H9 (cell line): ENCODE measurements around the gene VEZF1. TPM values are rescaled to one million over a fixed set of nuclear protein-coding genes. Genes with fewer than 3 reads are reported as not detected.

Experiments used
- DNase-seq: peaks from one replicate; pipeline ENCODE4 v3.0.0-alpha.2; 2017
- H2AFZ ChIP-seq: one replicate; pipeline ENCODE4 v1.6.1; 2013; ENCODE audit warnings: mild to moderate bottlenecking, low read length, control low read depth, moderate library complexity
- H2AK5ac ChIP-seq: 2 replicates; pipeline ENCODE4 v1.6.1; 2013; ENCODE audit warnings: low read length, control low read depth, mixed read lengths; ENCODE audit not compliant: insufficient read length
- H2BK120ac ChIP-seq: one replicate; pipeline ENCODE4 v1.6.1; 2013; ENCODE audit warnings: low read depth, mild to moderate bottlenecking, low read length, control low read depth, inconsistent platforms; ENCODE audit not compliant: poor library complexity, severe bottlenecking
- H2BK12ac ChIP-seq: 2 replicates; pipeline ENCODE4 v1.6.1; 2013; ENCODE audit warnings: low read length, control low read depth, mixed read lengths, low read depth; ENCODE audit not compliant: insufficient read length
- H2BK15ac ChIP-seq: 2 replicates; pipeline ENCODE4 v1.6.1; 2013; ENCODE audit warnings: low read depth, low read length, control low read depth
- H2BK20ac ChIP-seq: one replicate; pipeline ENCODE4 v1.6.1; 2013; ENCODE audit warnings: low read depth, mild to moderate bottlenecking, low read length, control low read depth, inconsistent platforms; ENCODE audit not compliant: poor library complexity, severe bottlenecking
- H2BK5ac ChIP-seq: 2 replicates; pipeline ENCODE4 v1.6.1; 2013; ENCODE audit warnings: low read length, control low read depth, mixed read lengths; ENCODE audit not compliant: insufficient read length
- H3K14ac ChIP-seq: 2 replicates; pipeline ENCODE4 v1.6.1; 2013; ENCODE audit warnings: low read length, control low read depth; ENCODE audit not compliant: insufficient read depth
- H3K18ac ChIP-seq: 2 replicates; pipeline ENCODE4 v1.6.1; 2013; ENCODE audit warnings: low read depth, mild to moderate bottlenecking, mixed read lengths, low read length, control low read depth; ENCODE audit not compliant: insufficient read length
- H3K23ac ChIP-seq: 2 replicates; pipeline ENCODE4 v1.6.1; 2013; ENCODE audit warnings: low read length, control low read depth, mixed read lengths, low read depth; ENCODE audit not compliant: insufficient read length
- H3K23me2 ChIP-seq: 2 replicates; pipeline ENCODE4 v1.6.1; 2013; ENCODE audit warnings: low read depth, mild to moderate bottlenecking, mixed read lengths, low read length, control low read depth; ENCODE audit not compliant: insufficient read length, poor library complexity, severe bottlenecking
- H3K27ac ChIP-seq: 2 replicates; pipeline ENCODE4 v1.5.1; 2013; ENCODE audit warnings: low read length, control low read depth, mixed read lengths, low read depth; ENCODE audit not compliant: insufficient read length
- H3K27me3 ChIP-seq: 2 replicates; pipeline ENCODE4 v1.6.1; 2013; ENCODE audit warnings: low read length, control low read depth, inconsistent platforms; ENCODE audit not compliant: insufficient read depth
- H3K4ac ChIP-seq: 2 replicates; pipeline ENCODE4 v1.6.1; 2013; ENCODE audit warnings: low read depth, mild to moderate bottlenecking, control low read depth, inconsistent platforms, low read length, moderate library complexity
- H3K4me1 ChIP-seq: 2 replicates; pipeline ENCODE4 v1.6.1; 2013; ENCODE audit warnings: low read length, control low read depth, inconsistent platforms; ENCODE audit not compliant: insufficient read depth
- H3K4me2 ChIP-seq: 2 replicates; pipeline ENCODE4 v1.6.1; 2013; ENCODE audit warnings: low read length, control low read depth, mixed read lengths; ENCODE audit not compliant: insufficient read length, insufficient read depth
- H3K56ac ChIP-seq: 2 replicates; pipeline ENCODE4 v1.6.1; 2013; ENCODE audit warnings: low read depth, mild to moderate bottlenecking, mixed read lengths, low read length, control low read depth; ENCODE audit not compliant: insufficient read length
- H3K79me1 ChIP-seq: 2 replicates; pipeline ENCODE4 v1.6.1; 2013; ENCODE audit warnings: low read depth, mild to moderate bottlenecking, moderate library complexity, low read length, control low read depth, inconsistent platforms; ENCODE audit not compliant: insufficient read depth, poor library complexity, severe bottlenecking
- H3K79me2 ChIP-seq: 2 replicates; pipeline ENCODE4 v1.6.1; 2013; ENCODE audit warnings: low read length, control low read depth, inconsistent platforms; ENCODE audit not compliant: insufficient read depth
- H3K9ac ChIP-seq: 2 replicates; pipeline ENCODE4 v1.6.1; 2013; ENCODE audit warnings: low read length, control low read depth, mixed read lengths; ENCODE audit not compliant: insufficient read length; ENCODE audit errors: extremely low read depth
- H3K9me3 ChIP-seq: one replicate; pipeline ENCODE4 v1.6.1; 2013; ENCODE audit warnings: low read depth, low read length, inconsistent platforms; ENCODE audit not compliant: control insufficient read depth
- H3T11ph ChIP-seq: one replicate; pipeline ENCODE4 v1.6.1; 2013; ENCODE audit warnings: mild to moderate bottlenecking, low read length, control low read depth, inconsistent platforms
- H4K20me1 ChIP-seq: one replicate; pipeline ENCODE4 v1.6.1; 2013; ENCODE audit not compliant: control insufficient read depth, insufficient read length, insufficient read depth
- H4K5ac ChIP-seq: 2 replicates; pipeline ENCODE4 v1.6.1; 2013; ENCODE audit warnings: low read depth, mild to moderate bottlenecking, mixed read lengths, low read length, control low read depth; ENCODE audit not compliant: insufficient read length
- H4K8ac ChIP-seq: replicated peaks from 2 replicates; pipeline ENCODE4 v1.6.1; 2013; ENCODE audit warnings: low read length, control low read depth, mixed read lengths, low read depth; ENCODE audit not compliant: insufficient read length
- H4K91ac ChIP-seq: 2 replicates; pipeline ENCODE4 v1.6.1; 2013; ENCODE audit warnings: low read depth, mild to moderate bottlenecking, moderate library complexity, mixed read lengths, low read length, control low read depth; ENCODE audit not compliant: insufficient read length
- H3K27ac Mint-ChIP-seq, 3 experiments: 2 replicates in 2 of 3; 3 replicates in 1 of 3; pipeline ENCODE4 v1.8.0; 2020 to 2021; ENCODE audit warnings: mixed read lengths in 3 of 3, mild to moderate bottlenecking in 1 of 3, moderate library complexity in 1 of 3
- H3K27me3 Mint-ChIP-seq: 2 replicates; pipeline ENCODE4 v1.8.0; 2021; ENCODE audit warnings: low read depth, mild to moderate bottlenecking, moderate library complexity, mixed read lengths
- H3K36me3 Mint-ChIP-seq, 3 experiments: 2 replicates in 2 of 3; 3 replicates in 1 of 3; pipeline ENCODE4 v1.8.0; 2020 to 2021; ENCODE audit warnings: low read depth in 3 of 3, mixed read lengths in 3 of 3; ENCODE audit not compliant: insufficient read depth in 1 of 3
- H3K4me1 Mint-ChIP-seq, 2 experiments: 2 replicates each; pipeline ENCODE4 v1.8.0; 2020; ENCODE audit warnings: mixed read lengths in 2 of 2
- H3K4me3 Mint-ChIP-seq, 2 experiments: 2 replicates in 1 of 2; 3 replicates in 1 of 2; pipeline ENCODE4 v1.8.0; 2020 to 2021; ENCODE audit warnings: mild to moderate bottlenecking in 2 of 2, mixed read lengths in 2 of 2, moderate library complexity in 1 of 2
- H3K9me3 Mint-ChIP-seq, 2 experiments: 2 replicates in 1 of 2; 3 replicates in 1 of 2; pipeline ENCODE4 v1.8.0; 2020; ENCODE audit warnings: mild to moderate bottlenecking in 2 of 2, mixed read lengths in 2 of 2, moderate library complexity in 1 of 2
- WGBS: extraction: QIAGEN DNeasy Blood & Tissue Kit; methylation state at CpG from one replicate; pipeline ENCODE4 v1.1.7; 2013; ENCODE audit warnings: missing lambda C conversion rate, low lambda C conversion rate, mixed read lengths; ENCODE audit not compliant: insufficient read length; ENCODE audit errors: extremely low coverage; 5-methylcytosine and 5-hydroxymethylcytosine counted together
- total RNA-seq: library from RNA; stranded (reverse); gene quantifications from 2 replicates; pipeline ENCODE4 v1.2.1, GENCODE V29; 2021
- TF ChIP-seq, protein P1 (sequence below): fragments of 200-600 bp; sonication (generic); conservative IDR thresholded peaks from 3 replicates; pipeline ENCODE4 v1.8.0; 2021; ENCODE audit warnings: antibody characterized with exemption, mild to moderate bottlenecking

Gene VEZF1
- total RNA-seq, 1 experiment from 2014 or later = 58.1 TPM

DNA sequence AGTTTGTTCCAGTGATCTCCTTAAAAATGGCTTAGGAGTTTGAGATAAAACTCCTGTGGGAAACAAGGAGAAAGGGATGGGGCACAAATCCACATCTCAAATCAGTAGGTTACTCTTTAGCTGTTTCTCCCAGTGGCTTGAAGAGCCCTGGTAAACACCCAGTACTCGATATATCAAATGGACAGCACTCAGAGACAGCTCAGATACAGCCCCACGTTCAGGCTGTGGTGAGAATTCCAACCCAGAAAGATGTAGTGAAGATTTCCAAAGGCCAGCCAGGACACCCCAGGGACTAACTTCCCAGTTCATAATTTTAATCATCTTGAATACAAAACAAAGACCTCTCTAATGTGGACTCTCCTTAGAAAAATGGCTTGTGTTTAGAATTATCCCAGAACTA is 6.4 kb upstream of the VEZF1 start:
- Histone ChIP-seq H4K20me1 (no peaks in the 10 kb centered on the region), H2BK12ac (no peak overlapping the region), H4K5ac (no peak overlapping the region), H3K79me1 (no peaks in the 10 kb centered on the region), H3K9ac (no peak overlapping the region), H2BK20ac (no peak overlapping the region), H3K27me3 (no peaks in the 10 kb centered on the region), H3K23ac (no peak overlapping the region), H3T11ph (no peak overlapping the region), H3K23me2 (no peaks in the 10 kb centered on the region), H3K56ac (no peak overlapping the region), H3K9me3 (no peaks in the 10 kb centered on the region), H3K4ac (no peak overlapping the region), H4K8ac (no peak overlapping the region), H2BK120ac (no peak overlapping the region), H3K14ac (no peak overlapping the region), H3K4me1 (peaks cover 3% of the 10 kb centered on the region; the same call in 1 of the 2 replicates), H2BK5ac (no peak overlapping the region), H2AFZ (no peak overlapping the region), H3K27ac (no peak overlapping the region), H3K4me2 (no peak overlapping the region), H2AK5ac (no peak overlapping the region), H3K79me2 (no peaks in the 10 kb centered on the region), H3K18ac (no peak overlapping the region), H4K91ac (no peak overlapping the region), H2BK15ac (no peak overlapping the region)
- Mint-ChIP-seq H3K9me3 (no peaks in the 10 kb centered on the region), H3K4me3 (no peak overlapping the region), H3K27ac (peak overlapping the region in 1 of 3 experiments; percentile 4; a peak in 1 of 7 replicates), H3K4me1 (peaks cover 24 to 33% of the 10 kb centered on the region in 2 experiments), H3K36me3 (peaks cover 5 to 28% (median 20%) of the 10 kb centered on the region in 3 experiments; a peak in 6 of 7 replicates), H3K27me3 (no peaks in the 10 kb centered on the region)
- no peak for DNase-seq
- TF ChIP-seq, protein P1, sequence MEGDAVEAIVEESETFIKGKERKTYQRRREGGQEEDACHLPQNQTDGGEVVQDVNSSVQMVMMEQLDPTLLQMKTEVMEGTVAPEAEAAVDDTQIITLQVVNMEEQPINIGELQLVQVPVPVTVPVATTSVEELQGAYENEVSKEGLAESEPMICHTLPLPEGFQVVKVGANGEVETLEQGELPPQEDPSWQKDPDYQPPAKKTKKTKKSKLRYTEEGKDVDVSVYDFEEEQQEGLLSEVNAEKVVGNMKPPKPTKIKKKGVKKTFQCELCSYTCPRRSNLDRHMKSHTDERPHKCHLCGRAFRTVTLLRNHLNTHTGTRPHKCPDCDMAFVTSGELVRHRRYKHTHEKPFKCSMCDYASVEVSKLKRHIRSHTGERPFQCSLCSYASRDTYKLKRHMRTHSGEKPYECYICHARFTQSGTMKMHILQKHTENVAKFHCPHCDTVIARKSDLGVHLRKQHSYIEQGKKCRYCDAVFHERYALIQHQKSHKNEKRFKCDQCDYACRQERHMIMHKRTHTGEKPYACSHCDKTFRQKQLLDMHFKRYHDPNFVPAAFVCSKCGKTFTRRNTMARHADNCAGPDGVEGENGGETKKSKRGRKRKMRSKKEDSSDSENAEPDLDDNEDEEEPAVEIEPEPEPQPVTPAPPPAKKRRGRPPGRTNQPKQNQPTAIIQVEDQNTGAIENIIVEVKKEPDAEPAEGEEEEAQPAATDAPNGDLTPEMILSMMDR = no peak
- no CpG with 5 or more reads among the region's 2 CpGs for WGBS
